HepG2 (cell line): ENCODE measurements around the gene PPP1CA. TPM values are rescaled to one million over a fixed set of nuclear protein-coding genes. Genes with fewer than 3 reads are reported as not detected.

ENCODE experiments used
- ATAC-seq: fragments of 200-7000 bp; cut with Tn5 transposase; 3 replicates; pipeline ENCODE4 v1.9.1; 2020; ENCODE audit warnings: mild to moderate bottlenecking, moderate library complexity
- BruUV-seq: library from RNA; stranded (reverse); fragments of 400-500 nt; replicated peaks from 2 replicates; lab custom pipeline; 2021; lab: Mats Ljungman, UMichigan
- CTCF ChIA-PET: fragments of 300-600 bp; formaldehyde crosslinking; extraction: SDS; loops from one replicate; lab custom pipeline; 2021; ENCODE audit warnings: low total read pairs, inconsistent platforms, low intra/inter-chr PET ratio; lab: Yijun Ruan, JAX
- POLR2A ChIA-PET: fragments of 350-600 bp; sonication (Branson Sonifier 250); formaldehyde crosslinking; loops from one replicate; lab custom pipeline; 2020; ENCODE audit warnings: antibody characterized with exemption, inconsistent platforms; lab: Yijun Ruan, JAX
- DNase-seq: peaks from one replicate; pipeline ENCODE4 v3.0.0-alpha.2; 2015; ENCODE audit warnings: low spot score
- FAIRE-seq: peaks from 3 replicates; lab custom pipeline; 2011; peaks lifted over from hg19 to GRCh38; lab: Jason Lieb, UNC
- H2AFZ ChIP-seq: one replicate; pipeline ENCODE4 v1.6.1; 2011; ENCODE audit warnings: low read length, inconsistent platforms
- H3K27ac ChIP-seq: fragments of 300-600 bp; 3 replicates; pipeline ENCODE4 v1.8.0; 2011; ENCODE audit warnings: mixed run types, mild to moderate bottlenecking, mixed read lengths, low read length, inconsistent platforms; ENCODE audit not compliant: insufficient read depth; ENCODE audit errors: extremely low read length
- H3K27me3 ChIP-seq, 2 experiments: fragments of 200-600 bp in 1 of 2; 2 replicates in 1 of 2; 3 replicates in 1 of 2; pipeline versions ENCODE4 v1.6.0 to v1.8.0; 2011; ENCODE audit warnings: low read length in 2 of 2, mild to moderate bottlenecking in 2 of 2, moderate library complexity in 2 of 2, inconsistent platforms in 1 of 2; ENCODE audit not compliant: insufficient read depth in 2 of 2, control insufficient read depth in 1 of 2
- H3K36me3 ChIP-seq, 2 experiments: fragments of 200-600 bp in 1 of 2; replicated peaks in 1 of 2; 2 replicates in 1 of 2; 3 replicates in 1 of 2; pipeline versions ENCODE4 v1.5.1 to v1.8.0; 2011; ENCODE audit warnings: low read length in 2 of 2, inconsistent platforms in 1 of 2; ENCODE audit not compliant: insufficient read depth in 2 of 2, control insufficient read depth in 1 of 2
- H3K4me1 ChIP-seq: 2 replicates; pipeline ENCODE4 v1.5.1; 2012; ENCODE audit warnings: low read length, inconsistent platforms; ENCODE audit not compliant: insufficient read depth
- H3K4me2 ChIP-seq: 2 replicates; pipeline ENCODE4 v1.6.0; 2011; ENCODE audit warnings: low read depth, low read length, inconsistent platforms
- H3K4me3 ChIP-seq, 3 experiments: fragments of 200-600 bp in 1 of 3; sonication (generic), shearing (Covaris generic) in 1 of 3; replicated peaks in 1 of 3; 2 replicates each; pipeline ENCODE4 v1.5.1; 2011 to 2016; ENCODE audit warnings: low read length in 3 of 3, inconsistent platforms in 2 of 3, low read depth in 2 of 3, mild to moderate bottlenecking in 2 of 3, control low read depth in 1 of 3, mixed read lengths in 1 of 3; ENCODE audit not compliant: insufficient read depth in 1 of 3
- H3K79me2 ChIP-seq: one replicate; pipeline ENCODE4 v1.6.1; 2011; ENCODE audit warnings: low read length, inconsistent platforms; ENCODE audit not compliant: insufficient read depth
- H3K9ac ChIP-seq: 2 replicates; pipeline ENCODE4 v1.6.0; 2011; ENCODE audit warnings: mild to moderate bottlenecking, low read depth, low read length, inconsistent platforms; ENCODE audit not compliant: insufficient read depth
- H3K9me3 ChIP-seq: 2 replicates; pipeline ENCODE4 v1.5.1; 2012; ENCODE audit warnings: mild to moderate bottlenecking, low read length
- H4K20me1 ChIP-seq: 2 replicates; pipeline ENCODE4 v1.6.0; 2011; ENCODE audit warnings: inconsistent platforms, mild to moderate bottlenecking, low read length, moderate library complexity; ENCODE audit not compliant: insufficient read depth
- CENPT ChIP-seq: sonication (generic); formaldehyde crosslinking; IDR thresholded peaks from 2 replicates; pipeline ENCODE4 v1.8.0; 2022; ENCODE audit warnings: low read depth, mild to moderate bottlenecking, moderate library complexity, missing genetic modification reagents
- IRX3 ChIP-seq: sonication (generic); formaldehyde crosslinking; IDR thresholded peaks from 2 replicates; pipeline ENCODE4 v1.8.1; 2023; ENCODE audit warnings: mild to moderate bottlenecking, low read depth, missing genetic modification reagents, borderline replicate concordance
- KDM6A ChIP-seq: IDR thresholded peaks from 2 replicates; pipeline ENCODE4 v1.6.1; 2016; ENCODE audit warnings: low read depth
- KLF13 ChIP-seq: sonication (generic); formaldehyde crosslinking; IDR thresholded peaks from 2 replicates; pipeline ENCODE4 v1.4.0; 2020; ENCODE audit warnings: mild to moderate bottlenecking, missing genetic modification reagents
- KMT2A ChIP-seq: sonication (generic); formaldehyde crosslinking; IDR thresholded peaks from 2 replicates; pipeline ENCODE4 v1.4.0; 2020; ENCODE audit warnings: missing genetic modification reagents
- NR2F1 ChIP-seq, 2 experiments: fragments of 450-650 bp in 1 of 2; formaldehyde crosslinking in 1 of 2; IDR thresholded peaks; 2 replicates each; pipeline versions ENCODE4 v1.5.0 to v1.6.1; 2016 to 2020; ENCODE audit warnings: mild to moderate bottlenecking in 1 of 2, missing compliant biosample characterization in 1 of 2, missing genetic modification reagents in 1 of 2, moderate library complexity in 1 of 2
- SMARCE1 ChIP-seq: fragments of 450-650 bp; IDR thresholded peaks from 2 replicates; pipeline ENCODE4 v1.6.1; 2017; ENCODE audit warnings: borderline replicate concordance
- YEATS2 ChIP-seq: sonication (generic); formaldehyde crosslinking; IDR thresholded peaks from 2 replicates; pipeline ENCODE4 v1.4.0; 2020; ENCODE audit warnings: missing genetic modification reagents, borderline replicate concordance
- WGBS: methylation state at CpG from one replicate; pipeline ENCODE4 v1.1.6; 2017; ENCODE audit warnings: low lambda C conversion rate; 5-methylcytosine and 5-hydroxymethylcytosine counted together
- in situ Hi-C: cut with HindIII; loops from 2 replicates; pipeline ENCODE4 v1.10.0; 2017; ENCODE audit warnings: low pct_unique_long_range_greater_than_20kb; ENCODE audit not compliant: extremely low pct_ligation_motif_present
- intact Hi-C: fragments of 100-400 bp; cut with micrococcal nuclease; formaldehyde crosslinking; loops from one replicate; pipeline ENCODE4 v1.10.0; 2022; ENCODE audit not compliant: unreplicated experiment
- polyA plus RNA-seq, 8 experiments: library from polyadenylated mRNA; depleted of rRNA in 3 of 8; stranded (reverse) in 7 of 8; unstranded in 1 of 8; fragments of >200 nt; fragmentation: Illumina TruSeq in 4 of 8; extraction: Trizol in 4 of 8; gene quantifications; 2 replicates each; pipeline versions ENCODE4 v1.2.1 to v1.2.3, GENCODE V29; 2011 to 2016; ENCODE audit warnings: low read depth in 4 of 8, missing spikeins in 1 of 8, mixed read lengths in 1 of 8; ENCODE audit not compliant: insufficient read depth in 1 of 8
- total RNA-seq, 5 experiments: library from RNA; depleted of rRNA; stranded (reverse); fragments of >200 nt; fragmentation: Illumina TruSeq; extraction: Trizol; gene quantifications; 2 replicates each; pipeline ENCODE4 v1.2.3, GENCODE V29; 2016; ENCODE audit warnings: low read depth in 1 of 5
- TF ChIP-seq, protein P1 (sequence below): sonication (generic); formaldehyde crosslinking; IDR thresholded peaks from 2 replicates; pipeline ENCODE4 v1.8.0; 2022; ENCODE audit warnings: missing genetic modification reagents, mild to moderate bottlenecking, inconsistent platforms, borderline replicate concordance
- TF ChIP-seq, protein P2 (sequence below): sonication (generic); formaldehyde crosslinking; IDR thresholded peaks from 2 replicates; pipeline ENCODE4 v1.5.0; 2020; ENCODE audit warnings: mild to moderate bottlenecking, missing genetic modification reagents
- TF ChIP-seq, protein P3 (sequence below), 2 experiments: sonication (generic) in 1 of 2; formaldehyde crosslinking in 1 of 2; IDR thresholded peaks; 2 replicates each; pipeline versions ENCODE4 v1.6.1 to v1.9.0; 2014 to 2022; ENCODE audit warnings: antibody characterized with exemption in 1 of 2, borderline replicate concordance in 1 of 2, inconsistent platforms in 1 of 2, low read depth in 1 of 2, missing genetic modification reagents in 1 of 2

Gene PPP1CA
- total and polyA plus RNA-seq, 2 of the 13 experiments (the other 11 are each of a cell fraction or from before 2014, with no cell fraction given), result 149 to 170 TPM

DNA sequence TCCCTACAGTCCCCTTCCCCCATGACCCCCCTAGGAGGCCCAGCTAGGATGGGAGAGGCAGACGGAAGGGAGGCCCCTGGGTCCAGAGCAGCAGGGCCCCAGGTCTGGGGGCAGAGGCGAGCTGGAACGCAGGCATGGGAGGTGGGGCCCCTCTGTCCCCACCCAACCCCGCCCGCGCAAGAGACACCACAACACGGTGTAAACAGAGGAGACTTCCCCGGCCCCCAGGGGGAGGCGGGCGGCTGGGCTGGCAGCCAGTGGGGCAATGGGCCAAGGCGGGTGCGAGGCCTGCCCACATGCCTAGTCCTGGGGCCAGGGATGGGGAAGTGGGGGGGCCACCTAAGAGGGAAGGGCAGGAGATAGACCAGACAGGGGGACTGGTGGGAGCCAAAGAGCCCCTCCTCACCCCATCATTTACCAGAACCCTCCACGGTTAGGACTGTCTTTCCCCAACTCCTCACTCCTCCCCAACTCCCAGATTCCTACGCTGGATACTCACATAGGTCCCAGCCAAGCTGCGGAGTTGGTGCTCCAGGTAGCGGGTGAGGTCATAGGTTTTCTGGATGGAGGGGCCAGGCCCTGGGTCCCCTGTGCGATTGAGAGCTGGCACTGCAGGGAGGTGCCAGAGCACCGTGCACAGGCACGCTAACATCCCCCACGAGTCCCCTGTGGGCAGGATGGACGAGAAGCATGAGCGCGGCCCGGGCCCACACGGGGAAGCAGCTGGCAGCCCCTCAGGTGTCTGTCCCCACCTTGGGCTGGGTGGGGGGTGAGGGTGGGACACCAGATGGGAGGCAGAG lies 34.5 kb downstream of the PPP1CA start (continued):
- TF ChIP-seq, protein P1, sequence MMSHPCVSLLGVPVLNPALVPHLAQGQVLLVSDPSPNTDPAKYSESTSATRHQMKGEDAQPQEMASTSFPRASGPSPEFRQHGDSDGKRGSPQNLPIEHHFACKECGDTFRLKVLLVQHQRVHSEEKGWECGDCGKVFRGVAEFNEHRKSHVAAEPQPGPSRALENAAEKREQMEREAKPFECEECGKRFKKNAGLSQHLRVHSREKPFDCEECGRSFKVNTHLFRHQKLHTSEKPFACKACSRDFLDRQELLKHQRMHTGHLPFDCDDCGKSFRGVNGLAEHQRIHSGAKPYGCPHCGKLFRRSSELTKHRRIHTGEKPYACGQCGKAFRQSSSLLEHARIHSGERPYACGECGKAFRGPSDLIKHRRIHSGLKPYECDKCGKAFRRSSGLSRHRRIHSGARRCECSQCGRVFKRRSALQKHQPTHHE (CRISPR knock-in tag), result no peak
- TF ChIP-seq KDM6A, result no peak
- TF ChIP-seq, protein P2, sequence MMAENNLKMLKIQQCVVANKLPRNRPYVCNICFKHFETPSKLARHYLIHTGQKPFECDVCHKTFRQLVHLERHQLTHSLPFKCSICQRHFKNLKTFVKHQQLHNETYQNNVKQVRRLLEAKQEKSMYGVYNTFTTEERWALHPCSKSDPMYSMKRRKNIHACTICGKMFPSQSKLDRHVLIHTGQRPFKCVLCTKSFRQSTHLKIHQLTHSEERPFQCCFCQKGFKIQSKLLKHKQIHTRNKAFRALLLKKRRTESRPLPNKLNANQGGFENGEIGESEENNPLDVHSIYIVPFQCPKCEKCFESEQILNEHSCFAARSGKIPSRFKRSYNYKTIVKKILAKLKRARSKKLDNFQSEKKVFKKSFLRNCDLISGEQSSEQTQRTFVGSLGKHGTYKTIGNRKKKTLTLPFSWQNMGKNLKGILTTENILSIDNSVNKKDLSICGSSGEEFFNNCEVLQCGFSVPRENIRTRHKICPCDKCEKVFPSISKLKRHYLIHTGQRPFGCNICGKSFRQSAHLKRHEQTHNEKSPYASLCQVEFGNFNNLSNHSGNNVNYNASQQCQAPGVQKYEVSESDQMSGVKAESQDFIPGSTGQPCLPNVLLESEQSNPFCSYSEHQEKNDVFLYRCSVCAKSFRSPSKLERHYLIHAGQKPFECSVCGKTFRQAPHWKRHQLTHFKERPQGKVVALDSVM (CRISPR knock-in tag), result no peak
- TF ChIP-seq IRX3 (CRISPR knock-in tag), result no peak

DNA sequence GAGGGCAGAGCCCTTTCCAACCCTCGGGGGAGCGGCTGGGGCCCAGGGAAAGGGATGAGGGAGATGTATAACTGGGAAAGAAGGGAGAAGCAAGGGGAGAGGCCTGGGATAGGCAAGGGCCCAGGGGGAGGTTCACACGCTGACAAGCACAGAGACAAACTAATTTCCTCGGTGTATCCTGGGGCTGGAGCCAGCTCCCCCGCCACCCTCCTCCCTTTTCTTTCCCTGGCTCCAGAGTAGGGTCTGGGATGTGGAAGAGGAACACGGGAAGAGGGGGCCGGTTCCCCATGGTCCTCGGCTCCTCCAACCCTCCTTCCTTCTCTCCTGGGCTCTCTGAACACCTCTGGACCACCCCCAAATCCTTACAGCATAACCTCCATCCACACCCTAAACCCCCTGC lies 35.1 kb downstream of the PPP1CA start:
- no peak overlapping the region for H3K4me2 ChIP-seq
- peaks cover 7% of the 10 kb centered on the region for H3K4me1 ChIP-seq
- FAIRE-seq (no peak), ATAC-seq (no peak), DNase-seq (no peak)
- no peaks in the 10 kb centered on the region for H3K79me2 ChIP-seq
- intact Hi-C loops, result no loop called here
- no peak overlapping the region for H3K9ac ChIP-seq
- no peaks in the 10 kb centered on the region for H4K20me1 ChIP-seq
- WGBS, result 87% methylated on average over 8 of the region's 8 CpGs
- no peaks in the 10 kb centered on the region for H3K36me3 ChIP-seq
- BruUV-seq, result no TSS peak
- no peak overlapping the region for H3K27ac ChIP-seq
- H3K27me3 ChIP-seq, result no peaks in the 10 kb centered on the region
- in situ Hi-C loops, result no loop called here
- ChIA-PET POLR2A (no interaction called here), CTCF (no interaction called here)
- H2AFZ ChIP-seq, result no peak overlapping the region
- no peak overlapping the region for H3K4me3 ChIP-seq
- no peaks in the 10 kb centered on the region for H3K9me3 ChIP-seq
- no peak for TF ChIP-seq YEATS2
- TF ChIP-seq, protein P3, sequence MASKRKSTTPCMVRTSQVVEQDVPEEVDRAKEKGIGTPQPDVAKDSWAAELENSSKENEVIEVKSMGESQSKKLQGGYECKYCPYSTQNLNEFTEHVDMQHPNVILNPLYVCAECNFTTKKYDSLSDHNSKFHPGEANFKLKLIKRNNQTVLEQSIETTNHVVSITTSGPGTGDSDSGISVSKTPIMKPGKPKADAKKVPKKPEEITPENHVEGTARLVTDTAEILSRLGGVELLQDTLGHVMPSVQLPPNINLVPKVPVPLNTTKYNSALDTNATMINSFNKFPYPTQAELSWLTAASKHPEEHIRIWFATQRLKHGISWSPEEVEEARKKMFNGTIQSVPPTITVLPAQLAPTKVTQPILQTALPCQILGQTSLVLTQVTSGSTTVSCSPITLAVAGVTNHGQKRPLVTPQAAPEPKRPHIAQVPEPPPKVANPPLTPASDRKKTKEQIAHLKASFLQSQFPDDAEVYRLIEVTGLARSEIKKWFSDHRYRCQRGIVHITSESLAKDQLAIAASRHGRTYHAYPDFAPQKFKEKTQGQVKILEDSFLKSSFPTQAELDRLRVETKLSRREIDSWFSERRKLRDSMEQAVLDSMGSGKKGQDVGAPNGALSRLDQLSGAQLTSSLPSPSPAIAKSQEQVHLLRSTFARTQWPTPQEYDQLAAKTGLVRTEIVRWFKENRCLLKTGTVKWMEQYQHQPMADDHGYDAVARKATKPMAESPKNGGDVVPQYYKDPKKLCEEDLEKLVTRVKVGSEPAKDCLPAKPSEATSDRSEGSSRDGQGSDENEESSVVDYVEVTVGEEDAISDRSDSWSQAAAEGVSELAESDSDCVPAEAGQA (IDR thresholded peaks at IDR 0.05; ENCODE audit: low read depth), result no peak
- TF ChIP-seq, protein P3 (CRISPR knock-in tag; IDR thresholded peaks at IDR 0.05; ENCODE audit: borderline replicate concordance), result no peak
- no peak for TF ChIP-seq KLF13 (CRISPR knock-in tag)
- TF ChIP-seq KMT2A, result no peak
- TF ChIP-seq SMARCE1, result no peak
- TF ChIP-seq NR2F1 (CRISPR knock-in tag; IDR thresholded peaks at IDR 0.05), result no peak
- TF ChIP-seq CENPT (CRISPR knock-in tag), result no peak
